ENCODE results near the gene IQSEC3.

Gene IQSEC3

GRCh38 chr12:144650-145284 is 78.2 kb downstream of the IQSEC3 start:
- H3K36me3 ChIP-seq (replicated peaks in 1 of 2; ENCODE audit: control insufficient read depth in 2 of 2, insufficient read depth in 2 of 2, low read length in 2 of 2): no peaks in the 10 kb centered on the region
- no peak overlapping the region for H3K14ac ChIP-seq (ENCODE audit: low read length)
- H3K27ac ChIP-seq (replicated peaks; ENCODE audit: low read length): no peak overlapping the region
- H3K23ac ChIP-seq (ENCODE audit: low read depth, low read length, poor library complexity): no peak overlapping the region
- H3K9me3 ChIP-seq (replicated peaks in 1 of 2; ENCODE audit: control insufficient read depth in 2 of 2, insufficient read depth in 1 of 2, low read depth in 1 of 2, low read length in 2 of 2): no peaks in the 10 kb centered on the region
- H3K27me3 ChIP-seq (ENCODE audit: control insufficient read depth in 3 of 3, insufficient read depth in 3 of 3, low read depth in 1 of 3, low read length in 3 of 3): peaks cover 0 to 25% (median 11%) of the 10 kb centered on the region in 3 experiments
- H3K79me1 ChIP-seq (ENCODE audit: low read depth, low read length): no peaks in the 10 kb centered on the region
- no peak overlapping the region for H2BK15ac ChIP-seq (ENCODE audit: low read length)
- no peak overlapping the region for H3K4me3 ChIP-seq (ENCODE audit: low read length in 2 of 2)
- no peak overlapping the region for H3K4me2 ChIP-seq (ENCODE audit: insufficient read depth, low read length, poor library complexity, severe bottlenecking)
- no peak overlapping the region for H4K8ac ChIP-seq (ENCODE audit: low read depth, low read length)
- no peak overlapping the region for H2AK5ac ChIP-seq (ENCODE audit: low read depth, low read length)
- no peak overlapping the region for H2BK12ac ChIP-seq (ENCODE audit: low read length)
- H3K18ac ChIP-seq (ENCODE audit: low read length): no peak overlapping the region
- peak overlapping the region; percentile 39 for H3K9ac ChIP-seq (ENCODE audit: low read depth, low read length, poor library complexity)
- H2AFZ ChIP-seq (ENCODE audit: low read length): peak overlapping the region; percentile 66
- H4K91ac ChIP-seq (ENCODE audit: low read depth, low read length, poor library complexity): no peak overlapping the region
- H3K4ac ChIP-seq (ENCODE audit: low read length): no peak overlapping the region
- no CpG with 5 or more reads among the region's 5 CpGs for WGBS, 2 donors (ENCODE audit: extremely low coverage in 2 of 2, insufficient read length in 2 of 2, insufficient replicate concordance in 1 of 2)
- no peak overlapping the region for H2BK120ac ChIP-seq (ENCODE audit: low read depth, low read length)
- H3K4me1 ChIP-seq (ENCODE audit: control insufficient read depth in 2 of 2, insufficient read depth in 1 of 2, low read depth in 1 of 2, low read length in 2 of 2): peaks cover 3 to 23% of the 10 kb centered on the region in 2 donors
- no peak for DNase-seq (ENCODE audit: low spot score)
- H2BK5ac ChIP-seq (ENCODE audit: low read length): no peak overlapping the region

- H3K27ac ChIP-seq (replicated peaks; ENCODE audit: low read length): no peak overlapping the region
Observed at GRCh38 chr12:145369-145960, 78.9 kb downstream of the IQSEC3 start.

GRCh38 chr12:147242-147641 is 80.7 kb downstream of the IQSEC3 start:
- H4K8ac ChIP-seq (ENCODE audit: low read depth, low read length): no peak overlapping the region
- no peak overlapping the region for H2BK5ac ChIP-seq (ENCODE audit: low read length)
- no peak overlapping the region for H2BK120ac ChIP-seq (ENCODE audit: low read depth, low read length)
- peaks cover 0 to 13% (median 0%) of the 10 kb centered on the region in 3 experiments for H3K27me3 ChIP-seq (ENCODE audit: control insufficient read depth in 3 of 3, insufficient read depth in 3 of 3, low read depth in 1 of 3, low read length in 3 of 3)
- no peak overlapping the region for H2BK15ac ChIP-seq (ENCODE audit: low read length)
- H3K36me3 ChIP-seq (replicated peaks in 1 of 2; ENCODE audit: control insufficient read depth in 2 of 2, insufficient read depth in 2 of 2, low read length in 2 of 2): no peaks in the 10 kb centered on the region
- no peaks in the 10 kb centered on the region for H3K79me1 ChIP-seq (ENCODE audit: low read depth, low read length)
- H3K9me3 ChIP-seq (replicated peaks in 1 of 2; ENCODE audit: control insufficient read depth in 2 of 2, insufficient read depth in 1 of 2, low read depth in 1 of 2, low read length in 2 of 2): no peaks in the 10 kb centered on the region
- no peak overlapping the region for H3K4me2 ChIP-seq (ENCODE audit: insufficient read depth, low read length, poor library complexity, severe bottlenecking)
- no peak overlapping the region for H2AFZ ChIP-seq (ENCODE audit: low read length)
- H3K4me1 ChIP-seq (ENCODE audit: control insufficient read depth in 2 of 2, insufficient read depth in 1 of 2, low read depth in 1 of 2, low read length in 2 of 2): peaks cover 3 to 17% of the 10 kb centered on the region in 2 donors
- no peak overlapping the region for H3K27ac ChIP-seq (replicated peaks; ENCODE audit: low read length)
- no peak overlapping the region for H3K9ac ChIP-seq (ENCODE audit: low read depth, low read length, poor library complexity)
- no peak for DNase-seq (ENCODE audit: low spot score)
- H2AK5ac ChIP-seq (ENCODE audit: low read depth, low read length): peak overlapping the region; percentile 19
- no CpG with 5 or more reads among the region's 9 CpGs for WGBS, 2 donors (ENCODE audit: extremely low coverage in 2 of 2, insufficient read length in 2 of 2, insufficient replicate concordance in 1 of 2)
- no peak overlapping the region for H3K18ac ChIP-seq (ENCODE audit: low read length)
- no peak overlapping the region for H2BK12ac ChIP-seq (ENCODE audit: low read length)
- H3K23ac ChIP-seq (ENCODE audit: low read depth, low read length, poor library complexity): no peak overlapping the region
- no peak overlapping the region for H4K91ac ChIP-seq (ENCODE audit: low read depth, low read length, poor library complexity)
- no peak overlapping the region for H3K4ac ChIP-seq (ENCODE audit: low read length)
- H3K4me3 ChIP-seq (ENCODE audit: low read length in 2 of 2): no peak overlapping the region
- H3K14ac ChIP-seq (ENCODE audit: low read length): no peak overlapping the region

More at GRCh38 chr12:145369-145960, 78.9 kb downstream of the IQSEC3 start:
- H2BK12ac ChIP-seq (ENCODE audit: low read length): no peak overlapping the region
- H3K14ac ChIP-seq (ENCODE audit: low read length): no peak overlapping the region
- H4K91ac ChIP-seq (ENCODE audit: low read depth, low read length, poor library complexity): no peak overlapping the region
- no peaks in the 10 kb centered on the region for H3K36me3 ChIP-seq (replicated peaks in 1 of 2; ENCODE audit: control insufficient read depth in 2 of 2, insufficient read depth in 2 of 2, low read length in 2 of 2)
- H3K27me3 ChIP-seq (ENCODE audit: control insufficient read depth in 3 of 3, insufficient read depth in 3 of 3, low read depth in 1 of 3, low read length in 3 of 3): peaks cover 0 to 20% (median 4%) of the 10 kb centered on the region in 3 experiments
- H2BK5ac ChIP-seq (ENCODE audit: low read length): no peak overlapping the region
- H2AFZ ChIP-seq (ENCODE audit: low read length): no peak overlapping the region
- H3K4ac ChIP-seq (ENCODE audit: low read length): no peak overlapping the region
- H3K4me1 ChIP-seq (ENCODE audit: control insufficient read depth in 2 of 2, insufficient read depth in 1 of 2, low read depth in 1 of 2, low read length in 2 of 2): peaks cover 3 to 18% of the 10 kb centered on the region in 2 donors
- H3K9ac ChIP-seq (ENCODE audit: low read depth, low read length, poor library complexity): no peak overlapping the region
- no peak overlapping the region for H3K4me3 ChIP-seq (ENCODE audit: low read length in 2 of 2)
- H2BK15ac ChIP-seq (ENCODE audit: low read length): no peak overlapping the region
- H2AK5ac ChIP-seq (ENCODE audit: low read depth, low read length): no peak overlapping the region
- no peak overlapping the region for H3K23ac ChIP-seq (ENCODE audit: low read depth, low read length, poor library complexity)
- H3K9me3 ChIP-seq (replicated peaks in 1 of 2; ENCODE audit: control insufficient read depth in 2 of 2, insufficient read depth in 1 of 2, low read depth in 1 of 2, low read length in 2 of 2): no peaks in the 10 kb centered on the region
- no peak overlapping the region for H3K18ac ChIP-seq (ENCODE audit: low read length)
- no peak for DNase-seq (ENCODE audit: low spot score)
- no peak overlapping the region for H3K4me2 ChIP-seq (ENCODE audit: insufficient read depth, low read length, poor library complexity, severe bottlenecking)
- no peak overlapping the region for H4K8ac ChIP-seq (ENCODE audit: low read depth, low read length)
- no peaks in the 10 kb centered on the region for H3K79me1 ChIP-seq (ENCODE audit: low read depth, low read length)
- no peak overlapping the region for H2BK120ac ChIP-seq (ENCODE audit: low read depth, low read length)
- no CpG with 5 or more reads among the region's 14 CpGs for WGBS, 2 donors (ENCODE audit: extremely low coverage in 2 of 2, insufficient read length in 2 of 2, insufficient replicate concordance in 1 of 2)

DNA sequence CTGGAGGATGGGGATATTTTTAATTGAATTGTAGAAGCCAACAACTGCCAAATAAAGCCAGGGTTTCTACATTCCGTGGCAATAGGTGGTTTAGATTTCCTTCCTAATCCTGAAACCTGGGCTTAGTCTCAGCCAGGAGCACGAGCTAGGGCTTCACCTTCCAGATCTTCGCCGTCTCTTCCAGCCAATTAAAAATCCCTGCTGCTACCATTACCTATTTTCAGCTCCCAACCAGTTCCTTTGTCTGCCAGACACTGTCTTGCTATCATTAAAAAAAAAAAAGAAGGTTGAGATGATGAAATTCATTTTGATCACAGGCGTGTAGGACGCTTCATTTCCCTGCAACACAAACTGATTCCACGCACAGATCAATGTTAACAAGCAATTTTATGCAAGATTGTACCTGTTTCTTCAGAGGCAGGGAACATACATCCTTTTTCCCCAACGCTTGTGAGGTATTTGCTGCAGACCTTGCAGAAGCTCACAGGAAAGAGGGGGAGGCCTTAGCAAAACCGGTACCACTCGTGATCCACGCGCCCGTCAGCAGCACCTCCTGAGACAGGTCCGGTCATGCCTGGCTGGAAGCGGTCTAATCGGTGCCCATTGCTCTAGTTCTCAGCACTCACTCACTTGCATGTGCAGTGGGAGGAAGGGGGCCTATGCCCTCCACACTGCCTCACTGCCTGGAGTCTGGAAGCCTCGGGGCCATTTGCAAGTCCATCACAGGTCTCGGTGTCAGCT is 82.3 kb downstream of the IQSEC3 start:
- no peaks in the 10 kb centered on the region for H3K79me1 ChIP-seq (ENCODE audit: low read depth, low read length)
- H4K8ac ChIP-seq (ENCODE audit: low read depth, low read length): no peak overlapping the region
- H3K14ac ChIP-seq (ENCODE audit: low read length): no peak overlapping the region
- H3K4me3 ChIP-seq (ENCODE audit: low read length in 2 of 2): no peak overlapping the region
- no peak overlapping the region for H3K27ac ChIP-seq (replicated peaks; ENCODE audit: low read length)
- no peaks in the 10 kb centered on the region for H3K9me3 ChIP-seq (replicated peaks in 1 of 2; ENCODE audit: control insufficient read depth in 2 of 2, insufficient read depth in 1 of 2, low read depth in 1 of 2, low read length in 2 of 2)
- no peak overlapping the region for H3K4ac ChIP-seq (ENCODE audit: low read length)
- H3K18ac ChIP-seq (ENCODE audit: low read length): peak overlapping the region; percentile 15
- no CpG with 5 or more reads among the region's 18 CpGs for WGBS, 2 donors (ENCODE audit: extremely low coverage in 2 of 2, insufficient read length in 2 of 2, insufficient replicate concordance in 1 of 2)
- no peak overlapping the region for H3K23ac ChIP-seq (ENCODE audit: low read depth, low read length, poor library complexity)
- no peak overlapping the region for H4K91ac ChIP-seq (ENCODE audit: low read depth, low read length, poor library complexity)
- H2BK120ac ChIP-seq (ENCODE audit: low read depth, low read length): no peak overlapping the region
- no peaks in the 10 kb centered on the region for H3K36me3 ChIP-seq (replicated peaks in 1 of 2; ENCODE audit: control insufficient read depth in 2 of 2, insufficient read depth in 2 of 2, low read length in 2 of 2)
- no peak overlapping the region for H2AFZ ChIP-seq (ENCODE audit: low read length)
- peaks cover 2 to 15% of the 10 kb centered on the region in 2 donors for H3K4me1 ChIP-seq (ENCODE audit: control insufficient read depth in 2 of 2, insufficient read depth in 1 of 2, low read depth in 1 of 2, low read length in 2 of 2)
- H3K27me3 ChIP-seq (ENCODE audit: control insufficient read depth in 3 of 3, insufficient read depth in 3 of 3, low read depth in 1 of 3, low read length in 3 of 3): peaks cover 0 to 24% (median 0%) of the 10 kb centered on the region in 3 experiments
- H3K9ac ChIP-seq (ENCODE audit: low read depth, low read length, poor library complexity): no peak overlapping the region
- H2BK12ac ChIP-seq (ENCODE audit: low read length): no peak overlapping the region
- no peak overlapping the region for H2BK5ac ChIP-seq (ENCODE audit: low read length)
- no peak for DNase-seq (ENCODE audit: low spot score)
- H2AK5ac ChIP-seq (ENCODE audit: low read depth, low read length): no peak overlapping the region
- no peak overlapping the region for H2BK15ac ChIP-seq (ENCODE audit: low read length)
- H3K4me2 ChIP-seq (ENCODE audit: insufficient read depth, low read length, poor library complexity, severe bottlenecking): no peak overlapping the region

Data from neuronal stem cell (in vitro differentiated cells).